Mucosa of gallbladder (tissue), 1 donor: ENCODE data around the gene TCTN2. TPM values are rescaled to one million over a fixed set of nuclear protein-coding genes. Genes with fewer than 3 reads are reported as not detected.

ENCODE experiments used
- DNase-seq: peaks from one replicate; pipeline ENCODE4 v3.0.0-alpha.2; 2020; ENCODE audit warnings: low spot score
- total RNA-seq: library from RNA; stranded (reverse); gene quantifications from one replicate; pipeline ENCODE4 v1.2.1, GENCODE V29; 2021
- donor health status: DM: no; HTN: no; CAD: no.

TCTN2 gene
- total RNA-seq = 15.2 TPM

DNA sequence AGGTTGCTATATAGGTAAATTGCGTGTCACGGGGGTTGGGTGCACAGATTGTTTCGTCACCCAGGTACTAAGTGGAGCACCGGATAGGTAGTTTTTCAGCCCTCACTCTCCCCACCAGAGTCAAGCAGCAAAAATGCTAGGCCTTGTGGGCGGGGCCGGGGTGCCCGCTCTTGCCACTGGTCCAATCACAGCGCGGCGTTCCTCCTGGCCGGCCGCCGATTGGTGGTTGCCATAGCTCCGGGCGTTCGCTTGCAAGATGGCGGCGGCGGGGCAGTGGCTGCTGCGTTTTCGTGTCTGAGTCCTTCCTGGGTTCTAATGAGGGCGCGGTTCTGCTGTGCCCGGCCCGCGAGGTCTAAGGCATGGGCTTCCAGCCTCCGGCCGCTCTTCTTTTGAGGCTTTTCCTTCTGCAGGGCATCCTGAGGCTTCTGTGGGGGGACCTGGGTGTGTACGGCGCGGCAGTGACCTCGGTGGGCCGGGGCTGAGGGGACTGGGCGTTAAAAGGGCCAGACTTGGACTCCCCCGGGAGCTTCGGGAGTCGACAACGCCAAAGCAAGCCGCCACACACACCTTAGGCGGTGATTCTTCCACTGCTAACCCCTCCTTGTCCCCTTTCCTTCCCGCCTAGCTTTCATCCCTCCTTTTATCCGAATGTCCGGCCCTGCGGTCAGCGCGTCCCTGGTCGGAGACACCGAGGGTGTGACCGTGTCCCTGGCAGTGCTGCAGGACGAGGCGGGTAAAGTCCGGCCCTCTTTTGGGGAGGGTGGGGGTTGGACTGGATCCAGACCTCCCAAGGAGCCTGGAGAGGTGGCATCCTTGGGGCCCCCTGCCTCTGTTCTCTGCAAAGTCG lies at the start of gene TCTN2:
Gene TCTN2, plus strand, starts transcription at position 232 of the 847 bp plus-strand sequence. Its CDS starts 128 bp downstream, at position 360.
- DNase-seq = peak; percentile 95

DNA sequence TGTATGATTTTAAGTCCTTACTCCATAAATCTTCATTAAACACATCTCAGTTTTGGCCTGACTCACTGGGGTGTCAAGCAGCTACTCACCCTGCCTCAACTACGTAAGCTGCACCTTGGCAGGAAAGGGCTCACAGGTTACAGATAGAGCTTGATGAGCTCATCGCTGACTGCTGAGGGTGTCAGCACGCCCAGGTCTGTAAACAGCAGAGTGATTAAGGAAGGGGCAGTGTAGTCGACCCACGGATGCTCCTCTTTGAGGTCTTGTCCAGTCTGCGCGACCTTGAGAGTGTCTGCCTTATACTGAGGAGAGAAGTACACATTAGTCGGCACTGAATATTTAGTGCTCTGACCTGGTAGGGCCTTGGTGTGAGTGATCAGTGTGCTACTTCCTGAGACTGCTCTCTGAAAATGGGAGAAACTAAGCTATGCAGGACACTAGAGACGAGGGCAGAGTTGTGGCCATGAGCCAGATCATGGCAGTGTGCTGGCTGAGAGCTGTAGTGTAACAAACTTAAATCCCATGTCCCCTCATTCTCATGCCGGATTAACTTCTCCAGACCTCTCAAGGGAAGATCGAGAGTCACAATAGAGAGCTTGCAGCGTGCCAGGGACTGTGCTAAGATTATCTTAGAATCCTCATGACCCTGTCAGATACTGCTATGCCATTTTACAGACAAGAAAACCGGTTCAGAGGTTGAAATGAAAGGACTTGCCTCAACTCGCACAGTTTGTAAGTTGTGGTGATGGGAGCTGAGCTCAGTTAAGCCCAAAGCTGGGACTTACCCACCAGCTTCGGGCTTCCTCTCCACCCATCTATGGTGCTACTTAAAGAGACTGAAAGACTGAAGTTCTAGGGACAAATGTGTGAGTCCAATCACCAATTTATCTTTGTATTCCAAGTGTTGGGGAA lies 49.0 kb upstream of the TCTN2 start:
- DNase-seq = no peak

DNA sequence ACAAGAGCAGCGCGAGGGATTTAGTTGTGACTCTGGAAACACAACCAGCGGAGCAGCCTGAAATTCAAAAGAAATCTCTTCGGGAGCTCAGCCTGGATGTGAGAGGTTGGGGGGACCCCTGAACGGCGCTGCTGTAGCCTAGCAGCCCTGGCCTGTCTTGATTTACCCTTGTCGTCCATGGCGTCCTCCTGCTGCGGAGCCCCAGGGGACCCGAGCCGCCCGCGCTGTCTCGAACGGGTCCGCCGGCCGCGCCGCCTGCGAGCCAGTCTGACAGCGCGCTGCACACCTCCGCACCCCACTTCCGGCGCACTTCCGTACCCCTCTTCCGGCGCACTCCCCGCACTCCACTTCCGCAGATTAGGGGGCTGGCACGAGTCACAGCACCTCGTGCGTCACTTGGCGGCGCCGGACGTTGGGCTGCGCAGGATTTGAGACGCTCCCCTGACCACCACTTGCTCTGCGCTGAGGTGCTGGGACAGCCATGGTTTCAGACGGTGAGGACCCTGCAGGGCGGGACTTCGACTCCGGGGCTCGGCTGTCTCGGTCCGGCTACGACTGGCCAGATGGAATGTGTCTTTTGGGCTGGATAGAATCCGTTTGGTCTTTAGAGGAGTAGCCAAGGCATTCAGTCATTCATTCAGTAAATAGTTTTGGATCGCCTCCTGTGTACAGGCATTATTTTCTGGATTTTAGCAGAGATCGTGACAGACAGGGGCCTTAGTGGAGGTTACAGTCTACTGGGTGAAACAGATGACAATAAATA lies 37.4 kb upstream of the TCTN2 start, which contains the start of the genes EIF2B1 and GTF2H3:
Gene EIF2B1, minus strand, starts transcription at position 308 of the 763 bp plus-strand sequence. Its CDS starts 129 bp downstream, at position 179.
Gene GTF2H3, plus strand, starts transcription at position 451 of the 763 bp plus-strand sequence. Its CDS starts 31 bp downstream, at position 482.
- peak; percentile 97 for DNase-seq

DNA sequence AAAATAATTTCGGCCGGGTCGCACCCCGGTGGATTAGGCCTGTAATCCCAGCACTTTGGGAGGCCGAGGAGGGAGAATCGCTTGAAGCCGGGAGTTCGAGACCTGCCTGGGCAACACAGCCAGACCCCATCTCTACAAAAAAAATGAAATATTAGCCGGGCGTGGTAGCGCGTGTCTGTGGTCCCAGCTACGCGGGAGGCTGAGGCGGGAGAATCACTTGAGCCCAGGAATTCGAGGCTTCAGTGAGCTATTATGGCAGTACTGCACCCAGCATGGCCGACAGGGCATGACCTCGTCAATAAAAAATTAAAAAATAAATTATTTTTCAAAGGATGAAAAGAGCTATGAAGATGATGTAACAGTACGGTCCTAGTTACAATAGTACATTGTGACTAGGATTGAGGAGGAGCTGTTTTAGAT lies 36.8 kb upstream of the TCTN2 start:
- no peak for DNase-seq

DNA sequence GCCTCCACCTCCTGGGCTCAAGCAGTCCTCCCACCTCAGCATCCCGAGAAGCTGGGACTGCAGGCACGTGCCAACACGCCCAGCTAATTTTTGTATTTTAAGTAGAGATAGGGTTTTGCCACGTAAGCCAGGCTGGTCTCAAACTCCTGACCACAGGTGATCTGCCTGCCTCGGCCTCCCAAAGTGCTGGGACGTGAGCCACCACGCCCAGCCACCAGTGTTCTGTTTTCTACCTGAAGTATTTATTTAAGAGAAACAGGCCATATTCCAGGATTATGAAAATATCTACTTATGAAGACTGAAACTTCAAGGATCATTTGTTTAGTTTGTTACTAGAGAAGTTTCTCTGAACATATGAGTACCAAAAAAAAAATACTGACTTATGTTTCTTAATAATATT lies 27.0 kb upstream of the TCTN2 start:
- no peak for DNase-seq

DNA sequence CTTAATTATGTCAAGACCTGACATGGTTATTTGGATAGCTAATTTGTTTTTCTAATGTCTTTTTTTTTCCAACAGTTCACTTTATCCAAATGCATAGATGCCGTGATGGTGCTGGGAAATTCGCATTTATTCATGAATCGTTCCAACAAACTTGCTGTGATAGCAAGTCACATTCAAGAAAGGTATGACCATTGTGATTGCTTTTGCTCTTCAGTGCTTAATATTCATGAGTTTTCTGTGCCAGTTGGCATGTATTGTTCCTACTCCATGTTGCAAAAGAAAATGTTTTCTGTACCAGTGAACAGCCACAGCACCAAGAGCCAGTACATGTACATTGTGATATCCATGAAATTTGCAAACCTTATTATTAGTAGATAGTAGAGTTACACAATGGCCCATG lies 25.5 kb upstream of the TCTN2 start:
- no peak for DNase-seq

DNA sequence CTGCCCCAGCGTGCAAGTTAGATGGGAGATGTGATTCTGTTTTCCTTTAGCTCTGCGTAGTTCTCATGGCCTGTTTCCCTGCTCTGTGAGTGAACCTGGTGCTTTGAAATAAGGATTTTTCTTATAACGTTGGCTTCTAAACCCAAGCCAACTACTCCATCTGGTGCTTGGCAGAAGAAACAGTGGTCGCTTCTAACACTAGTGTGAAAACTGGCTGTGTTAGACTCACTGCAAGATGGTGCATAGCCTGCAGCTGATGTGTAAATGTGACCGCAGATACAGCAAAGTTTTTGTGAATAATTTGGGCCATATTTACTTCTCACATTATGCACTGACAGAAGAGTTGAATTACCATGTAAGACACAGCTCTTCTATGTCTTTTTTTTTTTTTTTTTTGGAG lies 25.0 kb upstream of the TCTN2 start:
- DNase-seq = no peak

DNA sequence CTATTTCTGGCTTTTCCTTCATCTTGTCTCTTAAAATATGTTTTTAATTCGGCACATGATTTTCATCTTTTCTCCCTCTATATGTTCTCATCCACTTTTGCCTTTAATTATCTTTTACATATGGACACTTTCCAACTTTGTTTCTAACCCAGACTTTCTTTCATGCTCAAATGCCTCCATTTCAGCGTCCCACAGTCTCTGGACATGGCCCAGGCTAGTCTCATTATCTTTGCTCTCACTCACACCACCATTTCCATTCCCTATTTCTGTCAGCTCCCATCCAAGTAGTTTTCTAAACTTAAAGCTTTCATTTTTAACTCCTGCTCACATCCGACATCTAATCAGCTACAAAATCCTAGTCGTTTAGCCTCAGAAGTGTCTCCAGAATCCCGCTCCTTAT lies 22.5 kb upstream of the TCTN2 start:
- DNase-seq = no peak

DNA sequence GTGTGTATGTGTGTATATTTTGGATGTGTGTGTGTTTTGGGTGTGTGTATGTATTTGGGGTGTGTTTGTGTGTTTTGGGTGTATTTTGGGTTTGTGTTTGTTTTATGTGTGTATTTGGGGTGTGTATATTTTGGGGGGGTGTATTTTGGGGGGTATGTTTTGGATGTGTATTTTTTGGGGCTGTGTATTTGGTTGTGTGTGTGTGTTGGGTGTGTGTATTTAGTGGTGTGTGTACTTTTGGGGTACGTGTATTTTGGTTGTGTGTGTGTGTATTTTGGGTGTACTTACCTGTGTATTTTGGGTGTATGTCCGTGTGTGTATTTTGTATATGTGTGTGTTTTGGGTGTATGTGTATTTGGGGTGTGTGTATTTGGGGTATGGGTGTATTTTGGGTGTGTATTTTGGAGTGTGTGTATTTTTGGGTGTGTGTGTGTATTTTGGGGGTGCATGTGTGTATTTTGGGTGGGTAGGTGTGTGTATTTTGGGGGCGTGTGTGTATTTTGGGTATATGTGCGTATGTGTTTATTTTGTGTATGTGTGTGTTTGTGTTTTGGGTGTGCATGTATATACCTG lies 16.7 kb upstream of the TCTN2 start:
- no peak for DNase-seq

DNA sequence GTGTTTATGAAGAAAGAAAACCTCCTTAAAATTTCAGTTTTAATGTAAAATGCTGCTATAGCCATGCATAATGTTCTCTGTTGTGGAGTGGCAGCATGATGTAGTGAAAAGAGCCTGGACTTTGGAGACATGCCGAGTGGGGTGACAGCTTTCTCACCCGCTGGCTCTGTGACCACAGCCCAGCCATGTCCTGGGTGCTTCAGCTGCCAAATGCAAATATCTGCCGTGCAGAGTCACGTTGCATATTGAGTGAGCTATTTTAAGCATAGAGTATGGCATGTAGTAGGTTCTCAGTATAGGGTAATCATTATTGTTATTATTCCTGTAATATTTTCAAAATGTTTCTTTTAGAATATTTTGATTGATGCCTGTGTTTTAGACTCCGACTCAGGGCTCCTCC lies 15.5 kb upstream of the TCTN2 start:
- no peak for DNase-seq

DNA sequence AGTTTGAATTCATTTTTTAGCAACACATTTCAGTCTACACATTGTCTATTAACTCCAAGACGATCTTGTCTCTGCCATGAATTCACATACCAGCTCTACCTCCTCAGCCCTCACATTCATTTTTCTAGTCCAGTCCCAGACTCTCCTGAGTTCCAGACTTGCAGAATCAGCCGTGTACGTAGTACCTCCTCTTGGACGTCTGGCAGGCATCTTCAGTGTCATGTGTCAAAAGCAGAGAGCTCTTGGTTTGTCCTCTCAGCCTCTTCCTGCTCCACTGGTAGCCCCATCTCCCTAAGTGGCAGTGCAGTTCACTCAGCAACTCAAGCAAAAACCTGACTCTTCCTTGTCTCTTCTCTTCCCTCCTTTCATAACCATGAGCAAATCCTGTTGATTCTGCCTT lies 14.5 kb upstream of the TCTN2 start:
- DNase-seq = no peak

DNA sequence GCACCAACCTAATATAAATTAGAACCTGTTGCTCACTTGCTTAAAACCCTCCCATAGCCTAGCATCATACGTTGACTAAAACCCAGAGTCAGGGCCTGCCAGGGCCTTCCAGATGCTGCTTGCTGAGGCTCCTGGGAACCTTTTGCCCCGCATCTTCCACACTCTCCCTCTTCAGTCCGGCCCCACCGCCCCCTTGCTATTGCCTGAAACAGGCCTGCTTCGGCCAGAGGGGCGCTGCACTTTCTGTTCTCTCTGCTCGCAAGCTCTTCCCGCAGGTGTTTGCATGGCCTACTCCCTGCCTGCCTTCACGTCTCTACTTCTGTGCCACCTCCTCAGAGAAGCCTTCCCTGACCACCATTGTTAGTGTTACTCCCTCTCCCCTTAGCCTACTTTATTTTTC lies 13.7 kb upstream of the TCTN2 start:
- DNase-seq = no peak

DNA sequence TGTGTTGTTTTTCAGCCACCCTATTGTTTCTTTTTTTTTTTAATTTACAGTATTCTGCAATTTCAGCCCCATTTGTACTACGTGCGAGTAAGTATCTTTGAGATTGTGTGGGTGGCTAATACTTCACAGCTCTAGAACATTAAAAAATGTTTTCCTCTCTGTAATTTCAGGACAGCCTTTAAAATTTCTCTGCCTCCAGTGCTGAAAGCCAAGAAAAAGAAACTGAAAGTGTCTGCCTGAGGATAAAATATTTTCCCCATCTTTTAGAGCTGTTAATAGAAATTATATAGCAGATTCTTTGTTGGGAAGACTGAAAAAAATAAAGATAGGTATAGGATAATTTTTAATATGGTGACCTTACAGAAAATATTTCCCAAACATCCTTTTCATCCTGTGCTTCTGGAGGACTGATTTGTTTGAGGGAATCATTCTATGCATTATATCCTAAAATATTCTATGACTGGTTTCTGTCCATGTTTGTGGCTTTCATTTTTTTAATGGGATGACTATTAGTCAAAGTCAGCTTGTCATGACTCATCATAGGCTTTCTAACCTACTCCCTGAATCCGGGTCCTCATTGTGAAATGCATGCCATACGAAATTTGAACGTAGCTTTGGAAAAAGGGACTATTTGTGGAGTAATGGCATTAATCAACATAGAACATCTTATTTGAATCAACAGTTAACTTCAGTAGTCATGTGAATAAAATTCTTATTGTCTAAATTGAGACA lies 10.8 kb upstream of the TCTN2 start:
- DNase-seq = no peak

DNA sequence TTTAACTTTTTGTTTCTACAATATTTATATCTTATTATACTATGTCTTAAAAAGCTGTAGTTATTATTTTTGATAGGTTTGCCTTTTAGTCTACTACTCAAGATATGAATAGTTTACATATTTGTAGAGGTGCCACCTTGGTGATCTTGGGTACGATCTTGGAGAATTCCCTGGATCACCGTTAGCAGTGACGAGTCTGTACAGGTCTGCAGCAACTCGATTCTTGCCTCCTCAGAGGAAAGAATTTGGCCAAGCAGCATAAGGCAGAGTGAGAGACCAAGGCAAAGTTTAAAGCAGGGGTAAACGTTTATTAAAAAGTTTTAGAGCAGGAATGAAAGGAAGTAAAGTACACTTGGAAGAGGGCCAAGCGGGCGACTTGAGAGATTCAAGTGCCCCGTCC lies 3.1 kb upstream of the TCTN2 start:
- DNase-seq = no peak

DNA sequence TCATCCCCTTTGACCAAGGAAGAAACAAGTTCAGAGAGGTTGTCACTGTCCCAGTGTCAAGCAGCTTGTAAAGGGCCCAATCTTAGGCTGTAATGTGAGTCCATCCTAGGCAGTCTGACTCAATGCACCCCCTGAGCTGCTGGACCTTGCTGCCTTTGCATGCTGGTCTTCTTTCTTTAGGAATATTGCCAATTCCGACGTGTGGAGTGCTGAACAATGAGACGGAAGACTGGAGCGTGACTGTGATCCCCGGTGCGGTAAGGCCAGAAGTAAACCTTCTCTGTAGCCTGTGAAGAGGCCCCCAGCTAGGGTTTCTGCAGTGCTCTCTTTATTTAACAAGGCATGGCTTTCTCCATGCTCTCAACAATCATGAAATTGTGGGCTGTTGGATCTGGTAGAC lies 963 bp downstream of the TCTN2 start:
- DNase-seq = no peak

DNA sequence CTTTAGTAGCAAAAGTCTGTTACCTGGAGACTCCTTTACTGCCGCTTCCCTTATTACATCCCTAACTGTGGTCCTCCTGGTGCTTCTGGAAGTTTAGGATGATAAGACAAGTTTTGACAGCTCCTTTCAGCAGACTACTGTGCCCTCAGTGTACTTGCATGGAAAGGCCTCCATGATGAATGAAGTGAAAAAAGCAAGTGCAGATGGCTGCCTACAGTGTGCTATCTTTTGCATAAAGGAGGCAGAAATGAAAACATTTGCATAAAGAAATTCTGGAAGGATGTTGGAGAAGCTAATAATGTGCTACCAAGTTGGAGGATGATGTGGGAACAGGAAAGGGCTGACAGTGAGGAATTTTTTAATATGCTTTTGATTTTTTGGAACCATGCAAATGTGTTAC lies 4.5 kb downstream of the TCTN2 start:
- DNase-seq = no peak

DNA sequence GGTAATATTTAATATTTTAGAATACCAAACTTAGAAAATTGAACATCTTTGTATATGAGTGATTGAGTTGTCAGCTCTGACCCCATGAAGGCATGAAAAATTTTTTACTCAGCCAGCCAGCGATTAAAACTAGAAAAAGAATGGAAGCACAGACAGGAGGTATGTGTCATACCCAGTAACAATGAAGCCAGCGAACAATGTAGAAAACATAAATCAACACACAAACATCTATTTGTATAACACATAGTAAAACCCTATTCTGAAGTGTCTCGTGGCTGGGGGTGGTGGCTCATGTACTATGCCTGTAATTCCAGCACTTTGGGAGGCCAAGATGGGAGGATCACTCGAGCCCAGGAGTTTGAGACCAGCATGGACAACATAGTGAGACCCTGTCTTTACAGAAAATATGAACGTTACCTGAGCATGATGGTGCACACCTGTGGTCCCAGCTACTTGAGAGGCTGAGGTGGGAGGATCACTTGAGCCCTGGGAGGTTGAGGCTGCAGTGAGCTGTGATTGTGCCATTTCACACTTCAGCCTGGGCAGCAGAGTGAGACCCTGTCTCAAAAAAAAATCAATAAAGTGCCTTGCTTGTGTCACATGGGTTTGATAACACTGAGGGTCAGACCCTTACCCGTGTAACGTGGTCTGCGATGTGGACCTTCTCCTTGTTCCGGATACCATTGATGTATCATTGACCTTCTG lies 5.9 kb downstream of the TCTN2 start:
- DNase-seq = no peak

DNA sequence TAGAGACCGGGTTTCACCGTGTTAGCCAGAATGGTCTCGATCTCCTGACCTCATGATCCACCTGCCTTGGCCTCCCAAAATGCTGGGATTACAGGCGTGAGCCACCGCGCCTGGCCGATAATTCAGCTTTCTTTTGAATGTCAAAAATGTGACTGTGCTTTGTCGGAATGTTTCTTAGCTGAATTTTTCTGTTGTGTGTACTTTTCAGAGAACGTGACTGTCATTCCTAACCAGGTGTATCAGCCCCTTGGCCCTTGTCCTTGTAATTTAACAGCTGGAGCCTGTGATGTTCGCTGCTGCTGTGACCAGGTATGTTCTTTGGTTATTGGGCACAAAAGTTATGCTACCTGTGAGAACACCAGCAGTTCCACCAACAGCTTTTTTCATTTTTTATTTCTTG lies 8.1 kb downstream of the TCTN2 start:
- no peak for DNase-seq

DNA sequence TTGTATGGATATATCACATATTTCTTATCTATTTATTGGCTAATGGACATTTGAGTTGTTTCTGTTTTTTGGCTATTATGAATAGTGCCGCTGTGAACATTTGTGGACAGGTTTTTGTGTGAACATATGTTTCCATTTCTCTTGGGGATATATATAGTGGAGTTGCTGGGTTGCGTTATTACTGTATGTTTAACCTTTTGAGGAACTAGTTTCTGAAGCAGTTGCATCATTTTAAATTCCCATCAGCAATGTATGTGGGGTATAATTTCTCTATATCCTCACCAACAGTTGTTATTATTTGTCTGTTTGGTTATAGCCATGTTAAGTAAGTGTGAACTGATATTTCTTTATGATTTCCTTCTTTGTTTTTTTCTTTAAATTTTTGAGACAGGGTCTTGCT lies 10.7 kb downstream of the TCTN2 start:
- no peak for DNase-seq

DNA sequence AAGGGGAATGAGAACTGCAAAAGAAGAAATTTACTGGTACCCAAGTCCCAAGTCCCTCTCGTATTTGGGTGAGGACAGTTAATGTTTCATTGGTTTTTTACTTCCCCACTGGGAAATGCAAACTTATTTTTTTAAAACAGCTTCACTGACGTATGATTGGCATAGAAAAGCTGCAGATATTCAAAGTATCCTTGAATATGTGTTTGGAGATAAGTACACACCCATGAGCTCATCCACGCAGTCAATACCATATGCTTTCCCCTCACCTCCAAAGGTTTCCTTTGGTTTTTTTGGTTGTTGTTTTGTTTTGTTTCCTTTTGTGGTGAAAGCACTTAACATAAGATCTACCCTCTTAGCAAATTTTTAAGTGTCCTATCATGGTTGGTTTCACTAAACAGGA lies 13.1 kb downstream of the TCTN2 start:
- DNase-seq = no peak
